ENCODE results near the gene MC4R.

GRCh38 chr18:60327880-60328279 is 44.7 kb downstream of the MC4R start:
- TF ChIP-seq USF1 (CRISPR knock-in tag; IDR thresholded peaks at IDR 0.05) = no peak
- TF ChIP-seq PREB (CRISPR knock-in tag; IDR thresholded peaks at IDR 0.05; ENCODE audit: borderline replicate concordance) = no peak
- no peak for TF ChIP-seq CREB1 (CRISPR knock-in tag; IDR thresholded peaks at IDR 0.05)
- no peak for TF ChIP-seq ZNF512 (CRISPR knock-in tag; IDR thresholded peaks at IDR 0.05; ENCODE audit: borderline replicate concordance)
- no peak for TF ChIP-seq SP1 (CRISPR knock-in tag; conservative IDR thresholded peaks at IDR 0.05)
- TF ChIP-seq ATF6 (CRISPR knock-in tag; IDR thresholded peaks at IDR 0.05) = no peak
- TF ChIP-seq MAX (CRISPR knock-in tag; IDR thresholded peaks at IDR 0.05) = no peak

Measured in WTC11 (cell line).